22Rv1 (cell line): ENCODE data around the gene CSF3R.

ENCODE experiments used
- H3K27ac ChIP-seq: fragments of 450-650 bp; 2 replicates; pipeline ENCODE4 v1.5.1; 2017
- CTCF ChIP-seq: fragments of 450-650 bp; IDR thresholded peaks from 2 replicates; pipeline ENCODE4 v1.5.1; 2017; ENCODE audit warnings: mild to moderate bottlenecking
- ZFX ChIP-seq: fragments of 450-650 bp; IDR thresholded peaks from 2 replicates; pipeline ENCODE4 v1.6.1; 2017; ENCODE audit warnings: antibody characterized with exemption, borderline replicate concordance

CSF3R gene

GRCh38 chr1:36419140-36419539 lies 63.6 kb downstream of the CSF3R start:
- TF ChIP-seq CTCF (no peak), ZFX (no peak)

GRCh38 chr1:36417931-36418330 lies 64.8 kb downstream of the CSF3R start:
- H3K27ac ChIP-seq = no peak overlapping the region
- no peak for TF ChIP-seq ZFX
- TF ChIP-seq CTCF = no peak

More at GRCh38 chr1:36419140-36419539, 63.6 kb downstream of the CSF3R start:
- H3K27ac ChIP-seq = no peak overlapping the region
